CD4-positive, alpha-beta T cell treated with Interleukin-4 for 4 hours (primary cell): Measurements from ENCODE around the gene NR3C1.

Experiments
- DNase-seq: peaks from one replicate; pipeline ENCODE4 v3.0.0-alpha.2; 2020

Gene NR3C1

GRCh38 chr5:143302341-143303045 is 101.0 kb downstream of the NR3C1 start:
- DNase-seq, result no peak

GRCh38 chr5:143297756-143298155 is 105.7 kb downstream of the NR3C1 start:
- DNase-seq, result no peak

GRCh38 chr5:143290125-143290524 is 113.4 kb downstream of the NR3C1 start:
- no peak for DNase-seq

- DNase-seq, result no peak
Observed at GRCh38 chr5:143284521-143284920, 119.0 kb downstream of the NR3C1 start.

GRCh38 chr5:143284002-143284401 is 119.5 kb downstream of the NR3C1 start:
- DNase-seq, result no peak

GRCh38 chr5:143281226-143281625 is 122.3 kb downstream of the NR3C1 start:
- DNase-seq, result no peak

GRCh38 chr5:143279698-143280097 is 123.8 kb downstream of the NR3C1 start:
- no peak for DNase-seq

GRCh38 chr5:143277536-143277935 is 126.0 kb downstream of the NR3C1 start:
- DNase-seq, result no peak

GRCh38 chr5:143275512-143276363 is 127.7 kb downstream of the NR3C1 start:
- no peak for DNase-seq

- no peak for DNase-seq
Observed at GRCh38 chr5:143274952-143275351, 128.5 kb downstream of the NR3C1 start.

GRCh38 chr5:143271431-143271830 is 132.1 kb downstream of the NR3C1 start:
- DNase-seq, result no peak

- no peak for DNase-seq
Observed at GRCh38 chr5:143268388-143268787, 135.1 kb downstream of the NR3C1 start.

- DNase-seq, result no peak
Observed at GRCh38 chr5:143267186-143267585, 136.3 kb downstream of the NR3C1 start.

GRCh38 chr5:143265995-143266394 is 137.5 kb downstream of the NR3C1 start:
- no peak for DNase-seq

GRCh38 chr5:143263272-143263810 is 140.1 kb downstream of the NR3C1 start:
- DNase-seq, result no peak

- no peak for DNase-seq
Observed at GRCh38 chr5:143262393-143263174, 140.9 kb downstream of the NR3C1 start.

- no peak for DNase-seq
Observed at GRCh38 chr5:143261748-143262392, 141.6 kb downstream of the NR3C1 start.

GRCh38 chr5:143259254-143259605 is 144.3 kb downstream of the NR3C1 start:
- DNase-seq, result no peak

GRCh38 chr5:143258559-143259253 is 144.8 kb downstream of the NR3C1 start:
- no peak for DNase-seq

- no peak for DNase-seq
Observed at GRCh38 chr5:143254819-143255218, 148.7 kb downstream of the NR3C1 start.

- DNase-seq, result no peak
Observed at GRCh38 chr5:143251946-143252345, 151.5 kb downstream of the NR3C1 start.

- no peak for DNase-seq
Observed at GRCh38 chr5:143251190-143251589, 152.3 kb downstream of the NR3C1 start.
